Measurements from ENCODE around the gene PTPN21.

- TF ChIP-seq MAX (IDR thresholded peaks at IDR 0.05; ENCODE audit: low read depth, low read length), result no peak
- TF ChIP-seq POLR2A (IDR thresholded peaks at IDR 0.05; ENCODE audit: extremely low read depth, insufficient read length), result no peak
- TF ChIP-seq CTCF (IDR thresholded peaks at IDR 0.05; ENCODE audit: low read depth, low read length), result no peak
- no peak for TF ChIP-seq MYC (IDR thresholded peaks at IDR 0.05; ENCODE audit: low read depth, low read length)
Measured at GRCh38 chr14:88488081-88488480, 66.7 kb downstream of the PTPN21 start.
